HepG2 (cell line): ENCODE results near the gene TIRAP. TPM values are rescaled to one million over a fixed set of nuclear protein-coding genes. Genes with fewer than 3 reads are reported as not detected.

ENCODE experiments used
- ATAC-seq: fragments of 200-7000 bp; cut with Tn5 transposase; 3 replicates; pipeline ENCODE4 v1.9.1; 2020; ENCODE audit warnings: mild to moderate bottlenecking, moderate library complexity
- BruUV-seq: library from RNA; stranded (reverse); fragments of 400-500 nt; replicated peaks from 2 replicates; lab custom pipeline; 2021; lab: Mats Ljungman, UMichigan
- CTCF ChIA-PET: fragments of 300-600 bp; formaldehyde crosslinking; extraction: SDS; loops from one replicate; lab custom pipeline; 2021; ENCODE audit warnings: low total read pairs, inconsistent platforms, low intra/inter-chr PET ratio; lab: Yijun Ruan, JAX
- POLR2A ChIA-PET: fragments of 350-600 bp; sonication (Branson Sonifier 250); formaldehyde crosslinking; loops from one replicate; lab custom pipeline; 2020; ENCODE audit warnings: antibody characterized with exemption, inconsistent platforms; lab: Yijun Ruan, JAX
- DNase-seq: peaks from one replicate; pipeline ENCODE4 v3.0.0-alpha.2; 2015; ENCODE audit warnings: low spot score
- FAIRE-seq: peaks from 3 replicates; lab custom pipeline; 2011; peaks lifted over from hg19 to GRCh38; lab: Jason Lieb, UNC
- H2AFZ ChIP-seq: one replicate; pipeline ENCODE4 v1.6.1; 2011; ENCODE audit warnings: low read length, inconsistent platforms
- H3K27ac ChIP-seq: fragments of 300-600 bp; 3 replicates; pipeline ENCODE4 v1.8.0; 2011; ENCODE audit warnings: mixed run types, mild to moderate bottlenecking, mixed read lengths, low read length, inconsistent platforms; ENCODE audit not compliant: insufficient read depth; ENCODE audit errors: extremely low read length
- H3K27me3 ChIP-seq, 2 experiments: fragments of 200-600 bp in 1 of 2; 2 replicates in 1 of 2; 3 replicates in 1 of 2; pipeline versions ENCODE4 v1.6.0 to v1.8.0; 2011; ENCODE audit warnings: low read length in 2 of 2, mild to moderate bottlenecking in 2 of 2, moderate library complexity in 2 of 2, inconsistent platforms in 1 of 2; ENCODE audit not compliant: insufficient read depth in 2 of 2, control insufficient read depth in 1 of 2
- H3K36me3 ChIP-seq, 2 experiments: fragments of 200-600 bp in 1 of 2; replicated peaks in 1 of 2; 2 replicates in 1 of 2; 3 replicates in 1 of 2; pipeline versions ENCODE4 v1.5.1 to v1.8.0; 2011; ENCODE audit warnings: low read length in 2 of 2, inconsistent platforms in 1 of 2; ENCODE audit not compliant: insufficient read depth in 2 of 2, control insufficient read depth in 1 of 2
- H3K4me1 ChIP-seq: 2 replicates; pipeline ENCODE4 v1.5.1; 2012; ENCODE audit warnings: low read length, inconsistent platforms; ENCODE audit not compliant: insufficient read depth
- H3K4me2 ChIP-seq: 2 replicates; pipeline ENCODE4 v1.6.0; 2011; ENCODE audit warnings: low read depth, low read length, inconsistent platforms
- H3K4me3 ChIP-seq, 3 experiments: fragments of 200-600 bp in 1 of 3; sonication (generic), shearing (Covaris generic) in 1 of 3; replicated peaks in 1 of 3; 2 replicates each; pipeline ENCODE4 v1.5.1; 2011 to 2016; ENCODE audit warnings: low read length in 3 of 3, inconsistent platforms in 2 of 3, low read depth in 2 of 3, mild to moderate bottlenecking in 2 of 3, control low read depth in 1 of 3, mixed read lengths in 1 of 3; ENCODE audit not compliant: insufficient read depth in 1 of 3
- H3K79me2 ChIP-seq: one replicate; pipeline ENCODE4 v1.6.1; 2011; ENCODE audit warnings: low read length, inconsistent platforms; ENCODE audit not compliant: insufficient read depth
- H3K9ac ChIP-seq: 2 replicates; pipeline ENCODE4 v1.6.0; 2011; ENCODE audit warnings: mild to moderate bottlenecking, low read depth, low read length, inconsistent platforms; ENCODE audit not compliant: insufficient read depth
- H3K9me3 ChIP-seq: 2 replicates; pipeline ENCODE4 v1.5.1; 2012; ENCODE audit warnings: mild to moderate bottlenecking, low read length
- H4K20me1 ChIP-seq: 2 replicates; pipeline ENCODE4 v1.6.0; 2011; ENCODE audit warnings: inconsistent platforms, mild to moderate bottlenecking, low read length, moderate library complexity; ENCODE audit not compliant: insufficient read depth
- DNMT3B ChIP-seq: conservative IDR thresholded peaks from 2 replicates; pipeline ENCODE4 v1.6.1; 2016; ENCODE audit warnings: missing biosample characterization, control low read depth
- HNRNPH1 ChIP-seq: fragments of 200-400 bp; formaldehyde crosslinking; optimal IDR thresholded peaks from 2 replicates; pipeline ENCODE3; 2017; ENCODE audit warnings: mild to moderate bottlenecking, low read depth, low read length
- RFXANK ChIP-seq: IDR thresholded peaks from 2 replicates; pipeline ENCODE4 v1.6.1; 2016
- SOX6 ChIP-seq, 2 experiments: fragments of 450-650 bp in 1 of 2; sonication (generic) in 1 of 2; formaldehyde crosslinking in 1 of 2; IDR thresholded peaks; 2 replicates each; pipeline versions ENCODE4 v1.4.0 to v1.6.1; 2017 to 2020; ENCODE audit warnings: antibody characterized with exemption in 1 of 2, mild to moderate bottlenecking in 1 of 2, missing genetic modification reagents in 1 of 2
- TCF12 ChIP-seq, 2 experiments: fragments of 450-650 bp in 1 of 2; sonication (generic) in 1 of 2; formaldehyde crosslinking in 1 of 2; IDR thresholded peaks; 2 replicates each; pipeline versions ENCODE4 v1.6.1 to v1.8.0; 2017 to 2022; ENCODE audit warnings: antibody characterized with exemption in 1 of 2, mild to moderate bottlenecking in 1 of 2, missing genetic modification reagents in 1 of 2, moderate library complexity in 1 of 2
- TGIF2 ChIP-seq: IDR thresholded peaks from 2 replicates; pipeline ENCODE4 v1.6.1; 2016; ENCODE audit warnings: control low read depth, missing compliant biosample characterization
- ZSCAN12 ChIP-seq: sonication (generic); formaldehyde crosslinking; IDR thresholded peaks from 2 replicates; pipeline ENCODE4 v1.9.0; 2021; ENCODE audit warnings: mild to moderate bottlenecking, missing genetic modification reagents
- WGBS: methylation state at CpG from one replicate; pipeline ENCODE4 v1.1.6; 2017; ENCODE audit warnings: low lambda C conversion rate; 5-methylcytosine and 5-hydroxymethylcytosine counted together
- in situ Hi-C: cut with HindIII; loops from 2 replicates; pipeline ENCODE4 v1.10.0; 2017; ENCODE audit warnings: low pct_unique_long_range_greater_than_20kb; ENCODE audit not compliant: extremely low pct_ligation_motif_present
- intact Hi-C: fragments of 100-400 bp; cut with micrococcal nuclease; formaldehyde crosslinking; loops from one replicate; pipeline ENCODE4 v1.10.0; 2022; ENCODE audit not compliant: unreplicated experiment
- polyA plus RNA-seq, 8 experiments: library from polyadenylated mRNA; depleted of rRNA in 3 of 8; stranded (reverse) in 7 of 8; unstranded in 1 of 8; fragments of >200 nt; fragmentation: Illumina TruSeq in 4 of 8; extraction: Trizol in 4 of 8; gene quantifications; 2 replicates each; pipeline versions ENCODE4 v1.2.1 to v1.2.3, GENCODE V29; 2011 to 2016; ENCODE audit warnings: low read depth in 4 of 8, missing spikeins in 1 of 8, mixed read lengths in 1 of 8; ENCODE audit not compliant: insufficient read depth in 1 of 8
- total RNA-seq, 5 experiments: library from RNA; depleted of rRNA; stranded (reverse); fragments of >200 nt; fragmentation: Illumina TruSeq; extraction: Trizol; gene quantifications; 2 replicates each; pipeline ENCODE4 v1.2.3, GENCODE V29; 2016; ENCODE audit warnings: low read depth in 1 of 5
- TF ChIP-seq, protein P1 (sequence below): sonication (generic); formaldehyde crosslinking; IDR thresholded peaks from 2 replicates; pipeline ENCODE4 v1.4.0; 2020; ENCODE audit warnings: mild to moderate bottlenecking, missing genetic modification reagents
- TF ChIP-seq, protein P2 (sequence below): sonication (generic); formaldehyde crosslinking; IDR thresholded peaks from 2 replicates; pipeline ENCODE4 v1.5.0; 2020; ENCODE audit warnings: missing genetic modification reagents
- TF ChIP-seq, protein P3 (sequence below): sonication (generic); formaldehyde crosslinking; IDR thresholded peaks from 2 replicates; pipeline ENCODE4 v1.8.1; 2023; ENCODE audit warnings: mild to moderate bottlenecking, inconsistent platforms, moderate library complexity, missing genetic modification reagents, borderline replicate concordance

TIRAP gene
- total and polyA plus RNA-seq, 2 of the 13 experiments (the other 11 are each of a cell fraction or from before 2014, with no cell fraction given) = 5.4 to 5.7 TPM

DNA sequence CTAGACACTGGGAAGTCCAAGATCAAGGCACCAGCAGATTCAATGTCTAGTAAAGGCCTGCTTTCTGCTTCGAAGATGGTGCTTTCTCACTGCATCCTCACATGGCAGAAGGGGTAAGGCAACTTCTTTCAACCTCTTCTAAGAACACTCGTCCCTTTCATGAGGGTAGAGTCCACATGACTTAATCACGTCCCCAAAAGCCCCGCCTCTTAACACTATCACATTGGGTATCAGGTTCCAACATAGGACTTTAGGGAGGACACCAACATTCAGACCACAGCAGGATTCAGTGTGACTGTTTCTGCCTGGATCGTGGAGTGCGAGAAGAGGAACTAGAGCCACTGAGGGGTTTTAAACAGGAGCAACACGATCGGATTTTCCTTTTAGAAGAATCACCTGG is 3.7 kb upstream of the TIRAP start:
- FAIRE-seq = no peak
- POLR2A ChIA-PET = no interaction called here

More for the DNA sequence above, 3.7 kb upstream of the TIRAP start:
- Histone ChIP-seq H3K79me2 (peaks cover 5% of the 10 kb centered on the region), H3K36me3 (peaks cover 16 to 19% of the 10 kb centered on the region in 2 experiments), H3K27me3 (no peaks in the 10 kb centered on the region), H3K4me3 (no peak overlapping the region), H3K27ac (no peak overlapping the region), H4K20me1 (no peaks in the 10 kb centered on the region), H3K4me1 (peaks cover 47% of the 10 kb centered on the region), H3K9ac (no peak overlapping the region), H3K4me2 (no peak overlapping the region), H2AFZ (no peak overlapping the region), H3K9me3 (no peaks in the 10 kb centered on the region)
- CTCF ChIA-PET = no interaction called here
- in situ Hi-C loops (no loop called here), intact Hi-C loops (no loop called here)
- WGBS = 88% methylated on average over 8 of the region's 8 CpGs
- no TSS peak for BruUV-seq
- ATAC-seq = no peak
- no peak for DNase-seq
- TF ChIP-seq HNRNPH1 (no peak), DNMT3B (CRISPR knock-in tag) (no peak), TGIF2 (no peak), SOX6 (IDR thresholded peaks at IDR 0.05) (no peak), SOX6 (CRISPR knock-in tag; IDR thresholded peaks at IDR 0.05) (no peak), RFXANK (no peak), ZSCAN12 (CRISPR knock-in tag) (no peak), TCF12 (IDR thresholded peaks at IDR 0.05) (no peak), TCF12 (CRISPR knock-in tag; IDR thresholded peaks at IDR 0.05) (no peak)
- TF ChIP-seq, protein P1, sequence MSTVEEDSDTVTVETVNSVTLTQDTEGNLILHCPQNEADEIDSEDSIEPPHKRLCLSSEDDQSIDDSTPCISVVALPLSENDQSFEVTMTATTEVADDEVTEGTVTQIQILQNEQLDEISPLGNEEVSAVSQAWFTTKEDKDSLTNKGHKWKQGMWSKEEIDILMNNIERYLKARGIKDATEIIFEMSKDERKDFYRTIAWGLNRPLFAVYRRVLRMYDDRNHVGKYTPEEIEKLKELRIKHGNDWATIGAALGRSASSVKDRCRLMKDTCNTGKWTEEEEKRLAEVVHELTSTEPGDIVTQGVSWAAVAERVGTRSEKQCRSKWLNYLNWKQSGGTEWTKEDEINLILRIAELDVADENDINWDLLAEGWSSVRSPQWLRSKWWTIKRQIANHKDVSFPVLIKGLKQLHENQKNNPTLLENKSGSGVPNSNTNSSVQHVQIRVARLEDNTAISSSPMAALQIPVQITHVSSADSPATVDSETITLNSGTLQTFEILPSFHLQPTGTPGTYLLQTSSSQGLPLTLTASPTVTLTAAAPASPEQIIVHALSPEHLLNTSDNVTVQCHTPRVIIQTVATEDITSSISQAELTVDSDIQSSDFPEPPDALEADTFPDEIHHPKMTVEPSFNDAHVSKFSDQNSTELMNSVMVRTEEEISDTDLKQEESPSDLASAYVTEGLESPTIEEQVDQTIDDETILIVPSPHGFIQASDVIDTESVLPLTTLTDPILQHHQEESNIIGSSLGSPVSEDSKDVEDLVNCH (CRISPR knock-in tag) = no peak
- TF ChIP-seq, protein P2, sequence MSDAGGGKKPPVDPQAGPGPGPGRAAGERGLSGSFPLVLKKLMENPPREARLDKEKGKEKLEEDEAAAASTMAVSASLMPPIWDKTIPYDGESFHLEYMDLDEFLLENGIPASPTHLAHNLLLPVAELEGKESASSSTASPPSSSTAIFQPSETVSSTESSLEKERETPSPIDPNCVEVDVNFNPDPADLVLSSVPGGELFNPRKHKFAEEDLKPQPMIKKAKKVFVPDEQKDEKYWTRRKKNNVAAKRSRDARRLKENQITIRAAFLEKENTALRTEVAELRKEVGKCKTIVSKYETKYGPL (CRISPR knock-in tag) = no peak
- TF ChIP-seq, protein P3, sequence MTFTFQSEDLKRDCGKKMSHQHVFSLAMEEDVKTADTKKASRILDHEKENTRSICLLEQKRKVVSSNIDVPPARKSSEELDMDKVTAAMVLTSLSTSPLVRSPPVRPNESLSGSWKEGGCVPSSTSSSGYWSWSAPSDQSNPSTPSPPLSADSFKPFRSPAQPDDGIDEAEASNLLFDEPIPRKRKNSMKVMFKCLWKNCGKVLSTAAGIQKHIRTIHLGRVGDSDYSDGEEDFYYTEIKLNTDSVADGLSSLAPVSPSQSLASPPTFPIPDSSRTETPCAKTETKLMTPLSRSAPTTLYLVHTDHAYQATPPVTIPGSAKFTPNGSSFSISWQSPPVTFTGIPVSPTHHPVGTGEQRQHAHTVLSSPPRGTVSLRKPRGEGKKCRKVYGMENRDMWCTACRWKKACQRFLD (CRISPR knock-in tag) = no peak
